ENCODE results near the gene GNAT3.

The GNAT3 gene

GRCh38 chr7:80414331-80414730 lies 97.5 kb downstream of the GNAT3 start:
- no peak for DNase-seq

GRCh38 chr7:80413383-80413945 lies 98.4 kb downstream of the GNAT3 start:
- DNase-seq = no peak

GRCh38 chr7:80412842-80413241 lies 99.0 kb downstream of the GNAT3 start:
- no peak for DNase-seq

GRCh38 chr7:80411621-80412020 lies 100.2 kb downstream of the GNAT3 start:
- no peak for DNase-seq

GRCh38 chr7:80410081-80410480 lies 101.8 kb downstream of the GNAT3 start:
- DNase-seq = no peak

All from NCI-H2081 treated with DMSO at 0.1 percent for 48 hours (cell line).